ENCODE data around the gene DENND4B. TPM values are rescaled to one million over a fixed set of nuclear protein-coding genes. Genes with fewer than 3 reads are reported as not detected.

DENND4B gene
- total RNA-seq, 4 donors from 2014 or later, result 28.9 to 63.7 (median 44.8) TPM

GRCh38 chr1:153959454-153959853 is 12.9 kb upstream of the DENND4B start:
- 69 to 76% methylated on average over 3 of the region's 3 CpGs for WGBS, 2 donors
- DNase-seq, result no peak
- H3K4me3 ChIP-seq (replicated peaks in 1 of 3), result no peak overlapping the region
- H3K27ac ChIP-seq, result peak overlapping the region in 2 of 3 donors; percentile 64 to 78
- intact Hi-C loops (cut with DNase I), result no loop called here
- H3K36me3 ChIP-seq, result peaks cover 0 to 9% of the 10 kb centered on the region in 2 donors
- H3K27me3 ChIP-seq, result no peaks in the 10 kb centered on the region
- TF ChIP-seq CTCF (IDR thresholded peaks at IDR 0.05), result no peak
- no peak for TF ChIP-seq POLR2A (IDR thresholded peaks at IDR 0.05)
- peaks cover 40 to 45% of the 10 kb centered on the region in 2 donors for H3K4me1 ChIP-seq
- no peaks in the 10 kb centered on the region for H3K9me3 ChIP-seq

GRCh38 chr1:153958961-153959260 is 12.4 kb upstream of the DENND4B start:
- DNase-seq, result peak in 1 of 2 donors; percentile 27
- intact Hi-C loops (cut with DNase I), result no loop called here

GRCh38 chr1:153958111-153958960 is 11.8 kb upstream of the DENND4B start, which contains the start of gene CRTC2:
Gene CRTC2 (minus strand): TSS chr1:153958612. CDS start chr1:153958497, 115 bp downstream.
- Histone ChIP-seq H3K27ac (peak within 1 kb of the TSS; percentile 78 to 88 (median 84)), H3K27me3 (no peaks in the 10 kb centered on the region), H3K4me1 (peaks cover 34 to 39% of the 10 kb centered on the region in 2 donors), H3K36me3 (peaks cover 3 to 9% of the 10 kb centered on the region in 2 donors), H3K9me3 (no peaks in the 10 kb centered on the region), H3K4me3 (replicated peaks in 1 of 3) (peak within 1 kb of the TSS; percentile 65 to 89 (median 83))
- TF ChIP-seq CTCF (IDR thresholded peaks at IDR 0.05) (no peak), POLR2A (IDR thresholded peaks at IDR 0.05) (peak; percentile 5 to 76)
- intact Hi-C loops (cut with DNase I), result no loop called here
- WGBS, 2 donors, result 0% methylated on average over 50 to 56 of the region's 75 CpGs
- peak; percentile 100 for DNase-seq

More at GRCh38 chr1:153958961-153959260, 12.4 kb upstream of the DENND4B start:
- WGBS, 2 donors, result 20 to 22% methylated on average over 4 of the region's 4 CpGs
- H3K36me3 ChIP-seq, result peaks cover 0 to 9% of the 10 kb centered on the region in 2 donors
- H3K4me3 ChIP-seq (replicated peaks in 1 of 3), result no peak overlapping the region
- H3K4me1 ChIP-seq, result peaks cover 36 to 40% of the 10 kb centered on the region in 2 donors
- H3K9me3 ChIP-seq, result no peaks in the 10 kb centered on the region
- peak overlapping the region; percentile 47 to 78 (median 64) for H3K27ac ChIP-seq
- TF ChIP-seq CTCF (IDR thresholded peaks at IDR 0.05), result no peak
- TF ChIP-seq POLR2A (IDR thresholded peaks at IDR 0.05), result no peak
- H3K27me3 ChIP-seq, result no peaks in the 10 kb centered on the region

GRCh38 chr1:153957744-153958110 is 11.2 kb upstream of the DENND4B start:
- TF ChIP-seq CTCF (IDR thresholded peaks at IDR 0.05), result no peak
- TF ChIP-seq POLR2A (IDR thresholded peaks at IDR 0.05), result no peak
- 0 to 1% methylated on average over 13 of the region's 13 CpGs for WGBS, 2 donors
- peaks cover 31 to 39% of the 10 kb centered on the region in 2 donors for H3K4me1 ChIP-seq
- no peaks in the 10 kb centered on the region for H3K9me3 ChIP-seq
- intact Hi-C loops (cut with DNase I), result no loop called here
- peaks cover 5 to 9% of the 10 kb centered on the region in 2 donors for H3K36me3 ChIP-seq
- H3K4me3 ChIP-seq (replicated peaks in 1 of 3), result peak overlapping the region; percentile 65 to 89 (median 83)
- no peaks in the 10 kb centered on the region for H3K27me3 ChIP-seq
- peak overlapping the region; percentile 78 to 88 (median 84) for H3K27ac ChIP-seq
- DNase-seq, result peak; percentile 5 to 30

Data from thyroid gland (tissue), 4 donors.